Kidney epithelial cell (primary cell): Measurements from ENCODE around the gene LRRC10B. TPM values are rescaled to one million over a fixed set of nuclear protein-coding genes. Genes with fewer than 3 reads are reported as not detected.

Experiments
- DNase-seq: peaks from one replicate; pipeline ENCODE4 v3.0.0-alpha.2; 2010; ENCODE audit warnings: low read depth
- H3K27me3 ChIP-seq: 2 replicates; pipeline ENCODE4 v1.6.0; 2011; ENCODE audit warnings: low read length; ENCODE audit not compliant: control insufficient read depth, insufficient read depth
- H3K36me3 ChIP-seq: 2 replicates; pipeline ENCODE4 v1.5.1; 2011; ENCODE audit warnings: low read length; ENCODE audit not compliant: control insufficient read depth, insufficient read depth
- H3K4me3 ChIP-seq: 2 replicates; pipeline ENCODE4 v1.5.1; 2011; ENCODE audit warnings: low read depth, mild to moderate bottlenecking, control low read depth, low read length
- CTCF ChIP-seq: IDR thresholded peaks from 2 replicates; pipeline ENCODE4 v1.5.1; 2011; ENCODE audit warnings: mild to moderate bottlenecking, moderate library complexity, low read length, control low read depth, inconsistent platforms; ENCODE audit not compliant: insufficient read depth, poor library complexity, severe bottlenecking
- total RNA-seq: library from RNA; depleted of rRNA; stranded (reverse); fragments of >200 nt; gene quantifications from 2 replicates; pipeline ENCODE4 v1.2.3, GENCODE V29; 2015

The LRRC10B gene
- total RNA-seq, 1 donor from 2014 or later: 0.25 TPM

- H3K4me3 ChIP-seq: no peak overlapping the region
- peaks cover 34% of the 10 kb centered on the region for H3K27me3 ChIP-seq
- TF ChIP-seq CTCF: no peak
- H3K36me3 ChIP-seq: no peaks in the 10 kb centered on the region
- DNase-seq: no peak
Measured at GRCh38 chr11:61541598-61541997, 33.0 kb downstream of the LRRC10B start.

- TF ChIP-seq CTCF: no peak
- no peak overlapping the region for H3K4me3 ChIP-seq
- no peak for DNase-seq
- peaks cover 35% of the 10 kb centered on the region for H3K27me3 ChIP-seq
- no peaks in the 10 kb centered on the region for H3K36me3 ChIP-seq
Measured at GRCh38 chr11:61542024-61542461, 33.5 kb downstream of the LRRC10B start.

- no peak overlapping the region for H3K4me3 ChIP-seq
- peaks cover 42% of the 10 kb centered on the region for H3K27me3 ChIP-seq
- TF ChIP-seq CTCF: no peak
- no peaks in the 10 kb centered on the region for H3K36me3 ChIP-seq
- no peak for DNase-seq
Measured at GRCh38 chr11:61542705-61543104, 34.2 kb downstream of the LRRC10B start.

- no peak for TF ChIP-seq CTCF
- no peak for DNase-seq
- H3K36me3 ChIP-seq: no peaks in the 10 kb centered on the region
- peaks cover 49% of the 10 kb centered on the region for H3K27me3 ChIP-seq
- H3K4me3 ChIP-seq: no peak overlapping the region
Measured at GRCh38 chr11:61543606-61544306, 35.2 kb downstream of the LRRC10B start.

- no peak for DNase-seq
- Histone ChIP-seq H3K4me3 (no peak overlapping the region), H3K36me3 (no peaks in the 10 kb centered on the region), H3K27me3 (peaks cover 46% of the 10 kb centered on the region)
- no peak for TF ChIP-seq CTCF
Measured at GRCh38 chr11:61544466-61544865, 35.9 kb downstream of the LRRC10B start.

- peak; percentile 35 for TF ChIP-seq CTCF
- H3K27me3 ChIP-seq: peaks cover 47% of the 10 kb centered on the region
- no peaks in the 10 kb centered on the region for H3K36me3 ChIP-seq
- no peak for DNase-seq
- no peak overlapping the region for H3K4me3 ChIP-seq
Measured at GRCh38 chr11:61545341-61545740, 36.8 kb downstream of the LRRC10B start.
